Keratinocyte (primary cell): ENCODE measurements around the gene GPR22. TPM values are rescaled to one million over a fixed set of nuclear protein-coding genes. Genes with fewer than 3 reads are reported as not detected.

Experiments
- DNase-seq: peaks from one replicate; pipeline ENCODE4 v3.0.0-alpha.2; 2011; ENCODE audit warnings: low read depth, missing footprints, low spot score
- FAIRE-seq: peaks from 2 replicates; lab custom pipeline; 2011; peaks lifted over from hg19 to GRCh38; lab: Jason Lieb, UNC
- H2AFZ ChIP-seq: 2 replicates; pipeline ENCODE4 v1.6.0; 2012; ENCODE audit warnings: low read length, control low read depth, inconsistent platforms; ENCODE audit not compliant: control insufficient read depth
- H3K27ac ChIP-seq: 2 replicates; pipeline ENCODE4 v1.5.1; 2011; ENCODE audit warnings: low read length; ENCODE audit not compliant: control insufficient read depth, insufficient read depth
- H3K27me3 ChIP-seq: 3 replicates; pipeline ENCODE4 v1.6.0; 2011; ENCODE audit warnings: low read length; ENCODE audit not compliant: control insufficient read depth, insufficient read depth; ENCODE audit errors: extremely low read depth
- H3K36me3 ChIP-seq, 2 experiments: 2 replicates in 1 of 2; 3 replicates in 1 of 2; pipeline ENCODE4 v1.5.1; 2011; ENCODE audit warnings: low read length in 2 of 2, mild to moderate bottlenecking in 1 of 2; ENCODE audit not compliant: control insufficient read depth in 2 of 2, insufficient read depth in 2 of 2; ENCODE audit errors: extremely low read depth in 1 of 2
- H3K4me1 ChIP-seq: 3 replicates; pipeline ENCODE4 v1.5.1; 2011; ENCODE audit warnings: low read length; ENCODE audit not compliant: control insufficient read depth, insufficient read depth; ENCODE audit errors: extremely low read depth
- H3K4me2 ChIP-seq: 3 replicates; pipeline ENCODE4 v1.6.0; 2011; ENCODE audit warnings: low read depth, low read length; ENCODE audit not compliant: control insufficient read depth, insufficient read depth; ENCODE audit errors: extremely low read depth
- H3K4me3 ChIP-seq, 3 experiments: fragments of 200-600 bp in 1 of 3; sonication (generic) in 1 of 3; 2 replicates in 2 of 3; 3 replicates in 1 of 3; pipeline ENCODE4 v1.5.1; 2011 to 2016; ENCODE audit warnings: low read length in 3 of 3, mild to moderate bottlenecking in 3 of 3, control low read depth in 2 of 3, inconsistent platforms in 1 of 3, low read depth in 1 of 3, mixed read lengths in 1 of 3, mixed run types in 1 of 3, moderate library complexity in 1 of 3; ENCODE audit not compliant: control insufficient read depth in 2 of 3, insufficient read depth in 2 of 3; ENCODE audit errors: extremely low read depth in 1 of 3
- H3K79me2 ChIP-seq: 2 replicates; pipeline ENCODE4 v1.6.0; 2012; ENCODE audit warnings: low read length; ENCODE audit not compliant: control insufficient read depth, insufficient read depth
- H3K9ac ChIP-seq: 3 replicates; pipeline ENCODE4 v1.6.0; 2011; ENCODE audit warnings: low read length; ENCODE audit not compliant: control insufficient read depth, insufficient read depth; ENCODE audit errors: extremely low read depth
- H3K9me1 ChIP-seq: 3 replicates; pipeline ENCODE4 v1.6.0; 2011; ENCODE audit warnings: low read length; ENCODE audit not compliant: control insufficient read depth, insufficient read depth; ENCODE audit errors: extremely low read depth
- H3K9me3 ChIP-seq: 2 replicates; pipeline ENCODE4 v1.5.1; 2012; ENCODE audit warnings: low read depth, low read length; ENCODE audit not compliant: control insufficient read depth
- H4K20me1 ChIP-seq: 3 replicates; pipeline ENCODE4 v1.6.0; 2011; ENCODE audit warnings: low read length; ENCODE audit not compliant: control insufficient read depth, insufficient read depth; ENCODE audit errors: extremely low read depth
- CTCF ChIP-seq, 3 experiments: IDR thresholded peaks in 1 of 3; conservative IDR thresholded peaks in 1 of 3; optimal IDR thresholded peaks in 1 of 3; 2 replicates in 2 of 3; 3 replicates in 1 of 3; pipeline versions ENCODE3 to v1.5.1; 2011; ENCODE audit warnings: low read length in 3 of 3, mild to moderate bottlenecking in 3 of 3, moderate library complexity in 2 of 3, control low read depth in 1 of 3, inconsistent platforms in 1 of 3; ENCODE audit not compliant: insufficient read depth in 2 of 3; ENCODE audit errors: extremely low read depth in 1 of 3
- EZH2 ChIP-seq: IDR thresholded peaks from one replicate; pipeline ENCODE4 v1.6.1; 2012; ENCODE audit warnings: inconsistent platforms, mild to moderate bottlenecking, low read length, moderate library complexity
- dilution Hi-C: fragments of 300-500 bp; cut with MboI; formaldehyde crosslinking; loops from one replicate; pipeline ENCODE4 v1.7.0; 2020; ENCODE audit warnings: low sequenced_read_pairs; ENCODE audit not compliant: extremely low pct_ligation_motif_present
- polyA plus RNA-seq, 5 experiments: library from polyadenylated mRNA; depleted of rRNA in 3 of 5; stranded (reverse) in 3 of 5; stranded (forward) in 1 of 5; unstranded in 1 of 5; fragments of >200 nt; gene quantifications; 1 replicate in 1 of 5; 2 replicates in 3 of 5; 3 replicates in 1 of 5; pipeline versions ENCODE4 v1.2.1 to v1.2.3, GENCODE V29; 2011 to 2012; ENCODE audit warnings: missing spikeins in 2 of 5, low read depth in 1 of 5, low replicate concordance in 1 of 5

Gene GPR22
- polyA plus RNA-seq, 1 donor (not counting 4 experiments of a cell fraction or from before 2014, with no cell fraction given) = not detected

DNA sequence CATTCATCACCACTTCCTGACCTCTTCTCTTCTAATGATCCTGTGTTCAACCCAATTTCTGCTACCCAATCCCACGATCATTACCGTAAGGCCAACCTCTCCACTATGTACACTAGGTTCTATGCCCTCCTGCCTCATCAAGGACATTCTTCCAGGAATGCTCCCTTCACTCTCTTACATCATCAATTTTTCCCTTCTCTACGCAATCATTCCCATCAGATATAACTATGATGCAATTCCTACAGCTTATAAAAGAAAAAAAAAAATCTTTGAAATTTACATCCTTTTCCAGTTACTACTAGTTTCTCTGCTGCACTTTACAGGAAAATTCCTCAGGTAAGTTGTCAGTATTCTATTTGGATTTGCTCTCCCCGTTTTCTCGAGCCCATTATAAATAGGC is 30.8 kb upstream of the GPR22 start:
- H3K27ac ChIP-seq = no peak overlapping the region
- FAIRE-seq (no peak), DNase-seq (no peak)
- H3K9ac ChIP-seq = no peak overlapping the region
- H3K79me2 ChIP-seq = peaks cover under 1% of the 10 kb centered on the region
- H3K4me2 ChIP-seq = no peak overlapping the region
- no peaks in the 10 kb centered on the region for H3K4me1 ChIP-seq
- no peaks in the 10 kb centered on the region for H3K36me3 ChIP-seq
- no peaks in the 10 kb centered on the region for H3K9me3 ChIP-seq
- TF ChIP-seq CTCF (optimal IDR thresholded peaks at IDR 0.05 in 1 of 3, IDR thresholded peaks at IDR 0.05 in 1 of 3, conservative IDR thresholded peaks at IDR 0.05 in 1 of 3; ENCODE audit: extremely low read depth in 1 of 3, insufficient read depth in 2 of 3, low read length in 3 of 3) (no peak), EZH2 (no peak)
- dilution Hi-C loops = no loop called here
- H3K4me3 ChIP-seq = no peak overlapping the region
- H3K27me3 ChIP-seq = no peaks in the 10 kb centered on the region
- peaks cover 2% of the 10 kb centered on the region for H3K9me1 ChIP-seq
- no peaks in the 10 kb centered on the region for H4K20me1 ChIP-seq
- H2AFZ ChIP-seq = no peak overlapping the region

- H2AFZ ChIP-seq = no peak overlapping the region
- DNase-seq (no peak), FAIRE-seq (no peak)
- peaks cover 7% of the 10 kb centered on the region for H3K4me1 ChIP-seq
- no peaks in the 10 kb centered on the region for H3K9me3 ChIP-seq
- peaks cover 2% of the 10 kb centered on the region for H3K9me1 ChIP-seq
- dilution Hi-C loops = no loop called here
- no peak overlapping the region for H3K27ac ChIP-seq
- no peaks in the 10 kb centered on the region for H3K36me3 ChIP-seq
- no peak overlapping the region for H3K4me2 ChIP-seq
- H3K4me3 ChIP-seq = no peak overlapping the region
- H3K79me2 ChIP-seq = no peaks in the 10 kb centered on the region
- no peak for TF ChIP-seq CTCF (optimal IDR thresholded peaks at IDR 0.05 in 1 of 3, IDR thresholded peaks at IDR 0.05 in 1 of 3, conservative IDR thresholded peaks at IDR 0.05 in 1 of 3; ENCODE audit: extremely low read depth in 1 of 3, insufficient read depth in 2 of 3, low read length in 3 of 3)
- no peak for TF ChIP-seq EZH2
- H3K27me3 ChIP-seq = no peaks in the 10 kb centered on the region
- H4K20me1 ChIP-seq = no peaks in the 10 kb centered on the region
- H3K9ac ChIP-seq = no peak overlapping the region
These were observed 28.1 kb upstream of the GPR22 start for GRCh38 chr7:107441581-107442422.
